H1 (cell line): Measurements from ENCODE around the gene TPD52L2.

Experiments
- EZH2 ChIP-seq: fragments of 200-600 bp; sonication (generic); IDR thresholded peaks from 2 replicates; pipeline ENCODE4 v1.7.1; 2012; ENCODE audit warnings: low read depth, mild to moderate bottlenecking, moderate library complexity, low read length, inconsistent platforms; ENCODE audit not compliant: severe bottlenecking
- MAFK ChIP-seq: IDR thresholded peaks from 2 replicates; pipeline ENCODE4 v1.6.1; 2012; ENCODE audit warnings: low read depth, mild to moderate bottlenecking, improper control_type of control experiment, low read length
- POLR2AphosphoS5 ChIP-seq: IDR thresholded peaks from 2 replicates; pipeline ENCODE4 v1.6.1; 2011; ENCODE audit warnings: low read depth, low read length
- TAF1 ChIP-seq: IDR thresholded peaks from 2 replicates; pipeline ENCODE4 v1.6.1; 2011; ENCODE audit warnings: mild to moderate bottlenecking, low read depth, low read length
- TEAD4 ChIP-seq: IDR thresholded peaks from 2 replicates; pipeline ENCODE4 v1.6.1; 2012; ENCODE audit warnings: low read depth, low read length, inconsistent platforms, mixed read lengths

DNA sequence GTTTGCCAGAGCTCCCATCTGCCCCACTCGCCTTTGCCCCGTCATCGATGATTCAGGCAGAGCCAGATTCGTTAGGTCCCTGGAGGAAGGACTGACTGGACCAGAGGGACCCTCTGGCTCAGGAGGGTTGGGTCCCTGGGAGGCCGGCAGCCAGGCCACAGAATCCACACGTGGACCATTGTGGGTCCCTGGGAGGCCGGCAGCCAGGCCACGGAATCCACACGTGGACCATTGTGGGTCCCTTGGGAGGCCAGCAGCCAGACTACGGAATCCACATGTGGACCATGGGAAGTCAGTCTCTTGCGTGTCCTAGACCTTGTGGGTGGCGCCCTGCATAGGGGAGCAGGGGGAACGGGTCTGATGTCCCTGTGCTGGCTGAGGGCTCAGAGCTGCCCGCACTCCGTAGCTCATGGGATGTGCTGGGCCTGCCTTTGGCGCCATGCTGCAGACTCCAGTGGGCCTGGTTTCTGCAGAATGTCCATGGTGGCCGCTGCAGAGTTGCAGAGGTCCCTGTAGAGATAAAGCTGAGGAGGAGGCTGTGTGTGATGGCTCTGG is 67.6 kb downstream of the TPD52L2 start:
- TF ChIP-seq TEAD4 (no peak), EZH2 (no peak), POLR2AphosphoS5 (no peak), TAF1 (no peak), MAFK (no peak)
